ENCODE data around the gene PWP2.
"Not testable (repeated sequence)": the region's sequence is repeated elsewhere in the genome, so short reads cannot be mapped to it uniquely, and the experiment has no call there.

DNA sequence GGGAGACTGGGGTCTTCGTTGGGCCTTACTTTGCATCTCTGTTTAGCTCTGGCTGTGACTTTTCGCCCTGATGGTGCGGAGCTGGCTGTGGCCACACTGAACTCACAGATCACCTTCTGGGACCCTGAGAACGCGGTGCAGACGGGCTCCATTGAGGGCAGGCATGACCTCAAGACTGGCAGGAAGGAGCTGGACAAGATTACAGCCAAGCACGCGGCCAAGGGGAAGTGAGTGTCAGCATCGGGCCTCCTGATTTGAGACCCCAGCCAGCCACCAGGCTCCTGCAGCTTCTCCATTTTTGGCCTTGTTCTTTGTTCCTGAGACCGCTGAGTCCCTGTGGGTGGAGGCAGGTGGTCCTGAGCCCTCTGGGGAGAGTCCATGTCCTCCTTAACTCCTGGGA, 14.9 kb downstream of the PWP2 start:
- not testable (repeated sequence) for TF ChIP-seq ZNF23 (tag by site-specific recombination; IDR thresholded peaks at IDR 0.05; ENCODE audit: borderline replicate concordance); ZNF157 (tag by site-specific recombination; IDR thresholded peaks at IDR 0.05); ZNF449 (tag by site-specific recombination; IDR thresholded peaks at IDR 0.05); ZNF37A (tag by site-specific recombination; IDR thresholded peaks at IDR 0.05); YY1 (tag by site-specific recombination; IDR thresholded peaks at IDR 0.05); SP2 (tag by site-specific recombination; IDR thresholded peaks at IDR 0.05)

All from HEK293 (cell line).